Endothelial cell of umbilical vein (primary cell): ENCODE results near the gene SRGAP3. TPM values are rescaled to one million over a fixed set of nuclear protein-coding genes. Genes with fewer than 3 reads are reported as not detected.

ENCODE experiments used
- BruUV-seq: library from RNA; stranded (reverse); fragments of 400-500 nt; replicated peaks from 2 replicates; lab custom pipeline; 2021; lab: Mats Ljungman, UMichigan
- CTCF ChIA-PET: fragments of 300-600, 350-600 bp; sonication (Branson Sonifier 250); formaldehyde crosslinking; loops from one replicate; lab custom pipeline; 2021; ENCODE audit warnings: antibody characterized with exemption, inconsistent platforms; lab: Charles Lee
- POLR2A ChIA-PET: fragments of 300-600, 350-600 bp; sonication (Branson Sonifier 250); formaldehyde crosslinking; loops from one replicate; lab custom pipeline; 2021; ENCODE audit warnings: antibody characterized with exemption, inconsistent platforms; lab: Charles Lee
- DNase-seq: peaks from one replicate; pipeline ENCODE4 v3.0.0-alpha.2; 2011; ENCODE audit warnings: low read depth, low spot score
- FAIRE-seq: peaks from 2 replicates; lab custom pipeline; 2011; peaks lifted over from hg19 to GRCh38; lab: Jason Lieb, UNC
- H2AFZ ChIP-seq: 2 replicates; pipeline ENCODE4 v1.6.0; 2012; ENCODE audit warnings: low read depth, low read length, control low read depth, inconsistent platforms
- H3K27ac ChIP-seq: 2 replicates; pipeline ENCODE4 v1.5.1; 2011; ENCODE audit warnings: low read depth, mild to moderate bottlenecking, control low read depth, low read length, moderate library complexity; ENCODE audit not compliant: insufficient read depth
- H3K27me3 ChIP-seq, 2 experiments: 2 replicates each; pipeline versions ENCODE4 v1.6.0 to v1.6.1; 2011; ENCODE audit warnings: low read length in 2 of 2, mixed read lengths in 1 of 2; ENCODE audit not compliant: control insufficient read depth in 2 of 2, insufficient read depth in 2 of 2
- H3K36me3 ChIP-seq, 2 experiments: 2 replicates in 1 of 2; 3 replicates in 1 of 2; pipeline ENCODE4 v1.5.1; 2011; ENCODE audit warnings: low read length in 2 of 2, mild to moderate bottlenecking in 1 of 2, moderate library complexity in 1 of 2; ENCODE audit not compliant: control insufficient read depth in 2 of 2, insufficient read depth in 2 of 2; ENCODE audit errors: extremely low read depth in 1 of 2
- H3K4me1 ChIP-seq: 3 replicates; pipeline ENCODE4 v1.5.1; 2011; ENCODE audit warnings: mild to moderate bottlenecking, low read length; ENCODE audit not compliant: control insufficient read depth, insufficient read depth; ENCODE audit errors: extremely low read depth
- H3K4me2 ChIP-seq: 2 replicates; pipeline ENCODE4 v1.6.1; 2011; ENCODE audit warnings: low read length, control low read depth, mixed read lengths; ENCODE audit not compliant: insufficient read depth
- H3K4me3 ChIP-seq, 3 experiments: fragments of 200-600 bp in 1 of 3; sonication (generic), shearing (Covaris generic) in 1 of 3; replicated peaks in 1 of 3; 2 replicates each; pipeline ENCODE4 v1.5.1; 2011 to 2016; ENCODE audit warnings: control low read depth in 3 of 3, low read length in 3 of 3, mild to moderate bottlenecking in 2 of 3, inconsistent platforms in 1 of 3, low read depth in 1 of 3, moderate library complexity in 1 of 3; ENCODE audit not compliant: insufficient read depth in 1 of 3
- H3K79me2 ChIP-seq: 2 replicates; pipeline ENCODE4 v1.6.0; 2012; ENCODE audit warnings: low read length, inconsistent platforms; ENCODE audit not compliant: control insufficient read depth, insufficient read depth
- H3K9ac ChIP-seq: replicated peaks from 2 replicates; pipeline ENCODE3; 2011; ENCODE audit warnings: low read length, control low read depth; ENCODE audit not compliant: insufficient read depth; ENCODE audit errors: extremely low read depth
- H3K9me1 ChIP-seq: replicated peaks from 3 replicates; pipeline ENCODE4 v1.6.0; 2011; ENCODE audit warnings: mild to moderate bottlenecking, low read length; ENCODE audit not compliant: control insufficient read depth, insufficient read depth; ENCODE audit errors: extremely low read depth
- H3K9me3 ChIP-seq: replicated peaks from 2 replicates; pipeline ENCODE4 v1.5.1; 2012; ENCODE audit warnings: low read length, inconsistent platforms; ENCODE audit not compliant: control insufficient read depth, insufficient read depth
- H4K20me1 ChIP-seq: replicated peaks from 2 replicates; pipeline ENCODE3; 2011; ENCODE audit warnings: mild to moderate bottlenecking, low read length; ENCODE audit not compliant: control insufficient read depth, insufficient read depth; ENCODE audit errors: extremely low read depth
- EZH2 ChIP-seq: IDR thresholded peaks from 2 replicates; pipeline ENCODE4 v1.6.1; 2012; ENCODE audit warnings: borderline replicate concordance, low read depth, mild to moderate bottlenecking, moderate library complexity, low read length, inconsistent platforms; ENCODE audit not compliant: severe bottlenecking
- FOS ChIP-seq: IDR thresholded peaks from 2 replicates; pipeline ENCODE4 v1.6.1; 2011; ENCODE audit warnings: mild to moderate bottlenecking, low read length, moderate library complexity, borderline replicate concordance; ENCODE audit not compliant: insufficient read depth
- GATA2 ChIP-seq: IDR thresholded peaks from 2 replicates; pipeline ENCODE4 v1.7.0; 2011; ENCODE audit warnings: low read depth, mild to moderate bottlenecking, moderate library complexity, mixed read lengths, low read length; ENCODE audit not compliant: insufficient read length, insufficient read depth
- JUN ChIP-seq: IDR thresholded peaks from 2 replicates; pipeline ENCODE4 v1.6.1; 2011; ENCODE audit warnings: borderline replicate concordance, low read depth; ENCODE audit not compliant: insufficient read length, insufficient read depth
- MYC ChIP-seq: IDR thresholded peaks from one replicate; pipeline ENCODE4 v1.6.1; 2011; ENCODE audit warnings: mild to moderate bottlenecking, low read depth, low read length
- POLR2A ChIP-seq: IDR thresholded peaks from 2 replicates; pipeline ENCODE4 v1.6.1; 2012; ENCODE audit warnings: low read depth, mild to moderate bottlenecking, control low read depth, low read length
- POLR2AphosphoS5 ChIP-seq: IDR thresholded peaks from 2 replicates; pipeline ENCODE4 v1.6.1; 2012; ENCODE audit warnings: low read depth, mild to moderate bottlenecking, control low read depth, low read length, moderate library complexity; ENCODE audit not compliant: insufficient read depth
- dilution Hi-C: fragments of 300-500 bp; cut with MboI; formaldehyde crosslinking; loops from one replicate; pipeline ENCODE4 v1.15.0; 2019; ENCODE audit warnings: low sequenced_read_pairs; ENCODE audit not compliant: extremely low pct_ligation_motif_present
- intact Hi-C: fragments of 100-400 bp; cut with micrococcal nuclease; formaldehyde crosslinking; loops from one replicate; pipeline ENCODE4 v1.10.0; 2022
- polyA plus RNA-seq, 4 experiments: library from polyadenylated mRNA; depleted of rRNA in 3 of 4; stranded (reverse) in 3 of 4; unstranded in 1 of 4; fragments of >200 nt; gene quantifications; 2 replicates each; pipeline versions ENCODE4 v1.2.1 to v1.2.3, GENCODE V29; 2011 to 2012; ENCODE audit warnings: missing spikeins in 1 of 4
- total RNA-seq: library from RNA; stranded (reverse); gene quantifications from 2 replicates; pipeline ENCODE4 v1.2.3, GENCODE V29; 2021
- TF ChIP-seq, protein P1 (sequence below), 2 donors: IDR thresholded peaks; 1 replicate in 1 of 2; 2 replicates in 1 of 2; pipeline ENCODE4 v1.5.1; 2011; ENCODE audit warnings: low read length in 2 of 2, mild to moderate bottlenecking in 2 of 2, moderate library complexity in 2 of 2, control low read depth in 1 of 2, inconsistent platforms in 1 of 2, low read depth in 1 of 2; ENCODE audit not compliant: insufficient read depth in 1 of 2; ENCODE audit errors: extremely low read depth in 1 of 2
- TF ChIP-seq, protein P2 (sequence below): IDR thresholded peaks from 2 replicates; pipeline ENCODE4 v1.6.1; 2011; ENCODE audit not compliant: insufficient read depth, insufficient read length

Gene SRGAP3
- total and polyA plus RNA-seq, 2 donors (not counting 3 experiments of a cell fraction or from before 2014, with no cell fraction given) = 0.06 TPM; not detected in 1

DNA sequence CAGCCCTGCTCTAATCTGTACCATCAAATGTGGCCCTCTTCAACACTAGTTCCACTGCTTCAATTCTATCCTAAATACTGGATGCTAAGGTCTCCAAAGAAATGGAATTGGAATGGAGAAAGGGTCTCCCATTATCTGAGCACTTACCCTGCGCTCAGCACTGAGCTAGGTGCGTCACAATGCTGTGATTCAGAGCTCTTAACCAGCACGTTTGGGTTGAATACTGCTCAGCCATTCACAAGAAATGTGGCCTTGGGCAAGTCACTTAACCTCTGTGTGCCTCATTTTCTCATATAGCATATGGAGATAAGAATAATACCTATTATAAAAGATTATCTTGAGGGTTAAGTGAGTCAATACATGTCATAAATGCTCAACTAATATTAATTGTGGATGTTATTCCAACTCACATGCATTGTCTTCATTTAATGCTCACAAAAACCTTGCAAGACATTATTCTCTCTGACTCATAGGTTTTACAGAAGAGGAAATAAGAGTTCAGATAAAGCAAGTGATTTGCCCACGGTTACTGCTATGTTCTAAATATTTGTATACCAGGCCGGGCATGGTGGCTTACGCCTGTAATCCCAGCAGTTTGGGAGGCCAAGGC, 27.4 kb upstream of the SRGAP3 start:
- H3K36me3 ChIP-seq = no peaks in the 10 kb centered on the region
- H3K27ac ChIP-seq = no peak overlapping the region
- no peak overlapping the region for H2AFZ ChIP-seq
- dilution Hi-C loops = no loop called here
- no peak overlapping the region for H3K9ac ChIP-seq
- no peaks in the 10 kb centered on the region for H4K20me1 ChIP-seq
- no peak for DNase-seq
- H3K9me1 ChIP-seq = no peaks in the 10 kb centered on the region
- CTCF ChIA-PET = no interaction called here
- BruUV-seq = no TSS peak
- POLR2A ChIA-PET = no interaction called here
- no peaks in the 10 kb centered on the region for H3K9me3 ChIP-seq
- H3K4me2 ChIP-seq = no peak overlapping the region
- intact Hi-C loops = no loop called here
- no peak for TF ChIP-seq EZH2
- TF ChIP-seq MYC = no peak
- TF ChIP-seq, protein P1, sequence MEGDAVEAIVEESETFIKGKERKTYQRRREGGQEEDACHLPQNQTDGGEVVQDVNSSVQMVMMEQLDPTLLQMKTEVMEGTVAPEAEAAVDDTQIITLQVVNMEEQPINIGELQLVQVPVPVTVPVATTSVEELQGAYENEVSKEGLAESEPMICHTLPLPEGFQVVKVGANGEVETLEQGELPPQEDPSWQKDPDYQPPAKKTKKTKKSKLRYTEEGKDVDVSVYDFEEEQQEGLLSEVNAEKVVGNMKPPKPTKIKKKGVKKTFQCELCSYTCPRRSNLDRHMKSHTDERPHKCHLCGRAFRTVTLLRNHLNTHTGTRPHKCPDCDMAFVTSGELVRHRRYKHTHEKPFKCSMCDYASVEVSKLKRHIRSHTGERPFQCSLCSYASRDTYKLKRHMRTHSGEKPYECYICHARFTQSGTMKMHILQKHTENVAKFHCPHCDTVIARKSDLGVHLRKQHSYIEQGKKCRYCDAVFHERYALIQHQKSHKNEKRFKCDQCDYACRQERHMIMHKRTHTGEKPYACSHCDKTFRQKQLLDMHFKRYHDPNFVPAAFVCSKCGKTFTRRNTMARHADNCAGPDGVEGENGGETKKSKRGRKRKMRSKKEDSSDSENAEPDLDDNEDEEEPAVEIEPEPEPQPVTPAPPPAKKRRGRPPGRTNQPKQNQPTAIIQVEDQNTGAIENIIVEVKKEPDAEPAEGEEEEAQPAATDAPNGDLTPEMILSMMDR (IDR thresholded peaks at IDR 0.05; ENCODE audit: extremely low read depth in 1 of 2, insufficient read depth in 1 of 2, low read depth in 1 of 2, low read length in 2 of 2) = no peak
- TF ChIP-seq FOS = no peak
- no peak for TF ChIP-seq GATA2
- no peak for TF ChIP-seq POLR2A
- TF ChIP-seq, protein P2, sequence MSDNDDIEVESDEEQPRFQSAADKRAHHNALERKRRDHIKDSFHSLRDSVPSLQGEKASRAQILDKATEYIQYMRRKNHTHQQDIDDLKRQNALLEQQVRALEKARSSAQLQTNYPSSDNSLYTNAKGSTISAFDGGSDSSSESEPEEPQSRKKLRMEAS = no peak
- TF ChIP-seq POLR2AphosphoS5 = no peak
- TF ChIP-seq JUN = no peak
- no peaks in the 10 kb centered on the region for H3K79me2 ChIP-seq
- H3K4me3 ChIP-seq = no peak overlapping the region
- H3K27me3 ChIP-seq = no peaks in the 10 kb centered on the region
- no peak for FAIRE-seq
- H3K4me1 ChIP-seq = no peaks in the 10 kb centered on the region
